Ascending aorta (tissue), 2 donors: ENCODE results near the gene SAE1. TPM values are rescaled to one million over a fixed set of nuclear protein-coding genes. Genes with fewer than 3 reads are reported as not detected.

Experiments
- DNase-seq, 2 donors: peaks; one replicate each; pipeline ENCODE4 v3.0.0-alpha.2; 2019; ENCODE audit warnings: low spot score in 2 of 2
- H3K27ac ChIP-seq, 2 donors: fragments of 200-600 bp; sonication (generic); one replicate each; pipeline ENCODE4 v1.5.1; 2016 to 2017; ENCODE audit warnings: mild to moderate bottlenecking in 1 of 2
- H3K27me3 ChIP-seq: fragments of 200-600 bp; sonication (generic); one replicate; pipeline ENCODE4 v1.5.1; 2017
- H3K36me3 ChIP-seq, 2 donors: fragments of 200-600 bp; sonication (generic); one replicate each; pipeline ENCODE4 v1.5.1; 2016
- H3K4me1 ChIP-seq, 2 donors: fragments of 200-600 bp; sonication (generic); one replicate each; pipeline ENCODE4 v1.5.1; 2016 to 2017; ENCODE audit warnings: mild to moderate bottlenecking in 1 of 2
- H3K4me3 ChIP-seq, 2 donors: fragments of 200-600 bp; sonication (generic); one replicate each; pipeline ENCODE4 v1.5.1; 2016 to 2017; ENCODE audit warnings: mild to moderate bottlenecking in 1 of 2
- H3K9me3 ChIP-seq, 2 donors: fragments of 200-600 bp; sonication (generic); one replicate each; pipeline ENCODE4 v1.5.1; 2016
- CTCF ChIP-seq, 3 experiments: fragments of 200-600 bp in 2 of 3; fragments of 450-650 bp in 1 of 3; sonication (generic) in 2 of 3; IDR thresholded peaks; one replicate each; pipeline ENCODE4 v1.5.1; 2016 to 2019; ENCODE audit warnings: antibody characterized with exemption in 3 of 3, mild to moderate bottlenecking in 1 of 3, moderate library complexity in 1 of 3
- intact Hi-C: fragments of 100-400 bp; cut with DNase I; formaldehyde crosslinking; loops from one replicate; pipeline ENCODE4 v1.15.1; 2023
- total RNA-seq: library from RNA; depleted of rRNA; stranded (reverse); fragments of >200 nt; gene quantifications from one replicate; pipeline ENCODE4 v1.1.0, GENCODE V29; 2016

The SAE1 gene
- total RNA-seq, 1 donor from 2014 or later = 54.4 TPM

- Histone ChIP-seq H3K36me3 (peaks cover 0 to 8% of the 10 kb centered on the region in 2 donors), H3K4me3 (peak overlapping the region; percentile 88 to 91), H3K9me3 (no peaks in the 10 kb centered on the region), H3K4me1 (peaks cover 17 to 30% of the 10 kb centered on the region in 2 donors), H3K27me3 (no peaks in the 10 kb centered on the region), H3K27ac (peak overlapping the region; percentile 100)
- no peak for TF ChIP-seq CTCF (IDR thresholded peaks at IDR 0.05)
- intact Hi-C loops = loop anchor here (2.0 kb wide), 1 partner anchor 45 kb away; the partner anchor contains the start of gene INAFM1
- DNase-seq = no peak
Measured at GRCh38 chr19:47229676-47230053, 99.0 kb downstream of the SAE1 start.

GRCh38 chr19:47230054-47230920 lies 99.7 kb downstream of the SAE1 start:
- H3K4me3 ChIP-seq = peak overlapping the region; percentile 88 to 91
- intact Hi-C loops = loop anchor here (2.0 kb wide), 1 partner anchor 45 kb away; the partner anchor contains the start of gene INAFM1
- peaks cover 0 to 2% of the 10 kb centered on the region in 2 donors for H3K36me3 ChIP-seq
- no peaks in the 10 kb centered on the region for H3K27me3 ChIP-seq
- peak overlapping the region; percentile 100 for H3K27ac ChIP-seq
- peak; percentile 71 to 97 (median 80) for TF ChIP-seq CTCF (IDR thresholded peaks at IDR 0.05)
- H3K4me1 ChIP-seq = peaks cover 17 to 27% of the 10 kb centered on the region in 2 donors
- DNase-seq = peak in 1 of 2 donors; percentile 87
- H3K9me3 ChIP-seq = no peaks in the 10 kb centered on the region

GRCh38 chr19:47230921-47231214 lies 100.2 kb downstream of the SAE1 start, which contains the start of gene BBC3:
Gene BBC3, minus strand, starts transcription at chr19:47231199. Its CDS starts 2,768 bp downstream, at chr19:47228431.
- intact Hi-C loops = loop anchor here (1.0 to 2.0 kb wide), 3 partner anchors 8 to 44 kb away; partner anchors contain the start of gene INAFM1
- Histone ChIP-seq H3K4me1 (peaks cover 17 to 22% of the 10 kb centered on the region in 2 donors), H3K36me3 (no peaks in the 10 kb centered on the region), H3K27ac (peak within 1 kb of the TSS; percentile 100), H3K4me3 (peak within 1 kb of the TSS; percentile 88 to 91), H3K9me3 (no peaks in the 10 kb centered on the region), H3K27me3 (no peaks in the 10 kb centered on the region)
- TF ChIP-seq CTCF (IDR thresholded peaks at IDR 0.05) = no peak
- no peak for DNase-seq

- intact Hi-C loops = loop anchor here (1.0 to 2.0 kb wide), 3 partner anchors 8 to 43 kb away; partner anchors contain the start of gene INAFM1
Measured at GRCh38 chr19:47231215-47232054, 100.8 kb downstream of the SAE1 start.

More at GRCh38 chr19:47231215-47232054, 100.8 kb downstream of the SAE1 start:
- Histone ChIP-seq H3K4me3 (peak overlapping the region; percentile 88 to 91), H3K27me3 (no peaks in the 10 kb centered on the region), H3K36me3 (no peaks in the 10 kb centered on the region), H3K27ac (peak overlapping the region; percentile 79 to 100), H3K9me3 (no peaks in the 10 kb centered on the region), H3K4me1 (peaks cover 15 to 22% of the 10 kb centered on the region in 2 donors)
- DNase-seq = peak; percentile 82 to 96
- no peak for TF ChIP-seq CTCF (IDR thresholded peaks at IDR 0.05)
